Mammary epithelial cell (primary cell): Measurements from ENCODE around the gene ROMO1.
"Not testable (repeated sequence)": the region's sequence is repeated elsewhere in the genome, so short reads cannot be mapped to it uniquely, and the experiment has no call there.

Experiments
- CTCF ChIP-seq, 2 donors: IDR thresholded peaks in 1 of 2; conservative IDR thresholded peaks in 1 of 2; 2 replicates each; pipeline ENCODE4 v1.5.1; 2011 to 2012; ENCODE audit warnings: inconsistent platforms in 2 of 2, low read length in 2 of 2, mild to moderate bottlenecking in 2 of 2, control low read depth in 1 of 2, low read depth in 1 of 2; ENCODE audit not compliant: insufficient read depth in 1 of 2; ENCODE audit errors: extremely low read depth in 1 of 2
- EZH2 ChIP-seq: IDR thresholded peaks from 2 replicates; pipeline ENCODE4 v1.6.1; 2012; ENCODE audit warnings: low read length, inconsistent platforms, borderline replicate concordance

- not testable (repeated sequence) for TF ChIP-seq CTCF (conservative IDR thresholded peaks at IDR 0.05 in 1 of 2, IDR thresholded peaks at IDR 0.05 in 1 of 2; ENCODE audit: extremely low read depth in 1 of 2, insufficient read depth in 1 of 2, low read depth in 1 of 2, low read length in 2 of 2); EZH2
These were observed 6.7 kb downstream of the ROMO1 start for GRCh38 chr20:35705894-35706293.
